Fibroblast of mammary gland (primary cell): ENCODE results near the gene SHROOM1.
"Not testable (repeated sequence)": the region's sequence is repeated elsewhere in the genome, so short reads cannot be mapped to it uniquely, and the experiment has no call there.

ENCODE experiments used
- DNase-seq: peaks from one replicate; pipeline ENCODE4 v3.0.0-alpha.2; 2010; ENCODE audit warnings: low read depth
- H3K4me3 ChIP-seq: 2 replicates; pipeline ENCODE4 v1.5.1; 2011; ENCODE audit warnings: low read depth, mild to moderate bottlenecking, low read length, moderate library complexity; ENCODE audit not compliant: control insufficient read depth
- TF ChIP-seq, protein P1 (sequence below): conservative IDR thresholded peaks from 2 replicates; pipeline ENCODE4 v1.5.1; 2011; ENCODE audit warnings: low read depth, low read length, inconsistent platforms; ENCODE audit not compliant: control insufficient read depth, insufficient read depth

The SHROOM1 gene

DNA sequence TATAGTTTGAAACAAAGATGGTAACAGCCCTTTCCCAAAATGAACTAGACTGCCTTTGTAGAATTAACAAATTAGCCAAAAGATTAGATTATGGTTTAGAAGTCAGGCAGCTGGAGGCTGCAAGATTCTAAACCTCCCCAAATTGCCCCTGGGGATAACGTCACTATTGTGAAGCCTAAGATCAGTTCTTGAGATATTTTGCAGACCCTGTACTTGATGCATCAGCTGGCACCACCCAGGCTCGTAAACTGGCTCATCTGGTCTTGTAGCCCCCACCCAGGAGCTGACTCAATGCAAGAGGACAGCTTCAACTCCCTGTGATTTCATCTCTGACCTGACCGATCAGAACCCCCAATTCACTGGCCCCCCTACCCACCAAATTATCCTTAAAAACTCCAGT, 21.6 kb downstream of the SHROOM1 start:
- TF ChIP-seq, protein P1, sequence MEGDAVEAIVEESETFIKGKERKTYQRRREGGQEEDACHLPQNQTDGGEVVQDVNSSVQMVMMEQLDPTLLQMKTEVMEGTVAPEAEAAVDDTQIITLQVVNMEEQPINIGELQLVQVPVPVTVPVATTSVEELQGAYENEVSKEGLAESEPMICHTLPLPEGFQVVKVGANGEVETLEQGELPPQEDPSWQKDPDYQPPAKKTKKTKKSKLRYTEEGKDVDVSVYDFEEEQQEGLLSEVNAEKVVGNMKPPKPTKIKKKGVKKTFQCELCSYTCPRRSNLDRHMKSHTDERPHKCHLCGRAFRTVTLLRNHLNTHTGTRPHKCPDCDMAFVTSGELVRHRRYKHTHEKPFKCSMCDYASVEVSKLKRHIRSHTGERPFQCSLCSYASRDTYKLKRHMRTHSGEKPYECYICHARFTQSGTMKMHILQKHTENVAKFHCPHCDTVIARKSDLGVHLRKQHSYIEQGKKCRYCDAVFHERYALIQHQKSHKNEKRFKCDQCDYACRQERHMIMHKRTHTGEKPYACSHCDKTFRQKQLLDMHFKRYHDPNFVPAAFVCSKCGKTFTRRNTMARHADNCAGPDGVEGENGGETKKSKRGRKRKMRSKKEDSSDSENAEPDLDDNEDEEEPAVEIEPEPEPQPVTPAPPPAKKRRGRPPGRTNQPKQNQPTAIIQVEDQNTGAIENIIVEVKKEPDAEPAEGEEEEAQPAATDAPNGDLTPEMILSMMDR: no peak
- DNase-seq: no peak

DNA sequence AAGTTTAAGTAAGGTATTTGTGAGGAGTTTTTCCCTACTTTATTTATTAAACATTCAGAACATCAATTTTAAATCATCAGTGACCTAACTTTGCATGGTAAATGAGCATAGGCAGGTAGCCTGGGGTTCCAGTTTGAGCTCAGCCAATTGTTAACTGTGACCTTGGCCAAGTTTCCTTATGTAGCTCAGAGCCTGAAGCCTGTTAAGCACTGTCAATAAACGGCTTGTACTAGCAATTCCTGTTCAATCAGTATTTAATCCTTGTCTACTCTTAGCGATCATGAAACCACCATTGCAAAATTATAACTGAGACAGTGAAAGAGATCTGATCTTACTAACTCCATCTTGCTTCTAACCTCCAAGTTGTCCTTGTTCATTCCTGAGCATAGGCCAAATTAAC, 22.0 kb downstream of the SHROOM1 start:
- TF ChIP-seq, protein P1: no peak
- no peak for DNase-seq
- H3K4me3 ChIP-seq: no peak overlapping the region

More for the DNA sequence above, 21.6 kb downstream of the SHROOM1 start:
- no peak overlapping the region for H3K4me3 ChIP-seq

DNA sequence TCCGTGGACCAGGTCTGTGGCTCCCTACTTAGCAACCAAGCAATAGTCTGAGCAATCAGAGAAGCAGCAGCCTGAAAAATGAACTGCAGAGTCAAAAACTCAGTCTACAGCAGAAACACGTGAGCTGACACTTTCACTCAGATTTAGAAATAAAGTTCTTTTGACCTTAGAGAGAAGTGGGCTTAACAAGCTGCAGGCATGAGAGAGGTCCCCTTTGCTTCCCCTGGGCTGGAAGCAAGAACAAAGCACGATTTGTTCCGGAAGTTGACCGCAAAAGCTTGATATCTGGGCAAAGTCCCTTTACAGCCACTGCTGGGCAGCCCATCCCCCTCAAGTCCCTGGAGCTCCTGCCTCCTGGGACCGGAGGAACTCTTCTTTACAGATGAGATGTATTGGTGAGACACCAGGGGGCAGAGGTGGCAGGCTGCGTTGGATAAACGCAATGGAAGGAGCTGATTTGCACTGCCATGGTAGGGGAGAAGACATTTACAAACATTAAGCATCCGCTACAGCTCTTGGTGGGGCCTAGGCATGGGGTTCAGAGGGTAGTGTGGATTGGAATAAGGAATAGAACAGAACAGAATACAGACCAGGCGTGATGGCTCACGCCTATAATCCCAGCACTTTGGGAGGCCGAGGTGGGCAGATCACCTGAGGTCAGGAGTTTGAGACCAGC, 23.1 kb downstream of the SHROOM1 start:
- no peak for DNase-seq
- no peak overlapping the region for H3K4me3 ChIP-seq
- TF ChIP-seq, protein P1: no peak

DNA sequence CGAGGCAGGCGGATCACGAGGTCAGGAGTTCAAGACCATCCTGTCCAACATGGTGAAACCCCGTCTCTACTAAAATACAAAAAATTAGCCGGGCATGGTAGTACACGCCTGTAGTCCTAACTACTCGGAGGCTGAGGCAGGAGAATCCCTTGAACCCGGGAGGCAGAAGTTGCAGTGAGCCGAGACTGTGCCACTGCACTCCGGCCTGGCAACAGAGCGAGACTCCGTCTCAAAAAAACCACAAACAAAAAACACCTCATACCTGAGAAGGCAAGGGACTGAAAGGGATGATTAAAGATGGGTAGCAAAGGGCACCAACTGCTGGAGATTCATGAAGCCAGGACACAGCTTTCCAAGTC, 23.7 kb downstream of the SHROOM1 start:
- not testable (repeated sequence) for DNase-seq, H3K4me3 ChIP-seq

DNA sequence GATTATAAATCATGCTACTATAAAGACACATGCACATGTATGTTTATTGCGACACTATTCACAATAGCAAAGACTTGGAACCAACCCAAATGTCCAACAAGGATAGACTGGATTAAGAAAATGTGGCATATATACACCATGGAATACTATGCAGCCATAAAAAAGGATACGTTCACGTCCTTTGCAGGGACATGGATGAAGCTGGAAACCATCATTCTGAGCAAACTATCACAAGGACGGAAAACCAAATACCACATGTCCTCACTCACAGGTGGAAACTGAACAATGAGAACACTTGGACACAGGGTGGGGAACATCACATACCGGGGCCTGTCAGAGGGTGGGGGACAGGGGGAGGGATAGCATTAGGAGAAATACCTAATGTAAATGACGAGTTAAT, 24.6 kb downstream of the SHROOM1 start:
- H3K4me3 ChIP-seq, DNase-seq: not testable (repeated sequence)

DNA sequence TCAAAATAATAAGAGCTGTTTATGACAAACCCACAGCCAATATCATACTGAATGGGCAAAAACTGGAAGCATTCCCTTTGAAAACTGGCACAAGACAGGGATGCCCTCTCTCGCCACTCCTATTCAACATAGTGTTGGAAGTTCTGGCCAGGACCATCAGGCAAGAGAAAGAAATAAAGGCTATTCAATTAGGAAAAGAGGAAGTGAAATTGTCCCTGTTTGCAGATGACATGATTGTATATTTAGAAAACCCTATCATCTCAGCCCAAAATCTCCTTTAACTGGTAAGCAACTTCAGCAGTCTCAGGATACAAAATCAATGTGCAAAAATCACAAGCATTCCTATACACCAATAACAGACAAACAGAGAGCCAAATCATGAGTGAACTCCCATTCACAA, 26.2 kb downstream of the SHROOM1 start:
- not testable (repeated sequence) for DNase-seq, H3K4me3 ChIP-seq

DNA sequence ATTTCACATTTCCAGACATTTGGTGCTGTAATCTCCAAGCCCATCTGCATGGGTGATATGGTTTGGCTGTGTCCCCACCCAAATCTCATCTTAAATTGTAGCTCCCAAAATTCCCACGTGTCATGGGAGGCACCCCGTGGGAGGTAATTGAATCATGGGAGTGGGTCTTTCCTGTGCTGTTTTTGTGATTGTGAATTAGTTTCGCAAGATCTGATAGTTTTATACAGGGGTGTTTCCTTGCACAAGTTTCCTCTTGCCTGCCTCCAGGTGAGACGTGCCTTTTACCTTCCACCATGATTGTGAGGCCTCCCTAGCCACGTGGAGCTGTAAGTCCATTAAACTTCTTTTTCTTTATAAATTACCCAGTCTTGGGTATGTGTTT, 27.8 kb downstream of the SHROOM1 start:
- not testable (repeated sequence) for DNase-seq

DNA sequence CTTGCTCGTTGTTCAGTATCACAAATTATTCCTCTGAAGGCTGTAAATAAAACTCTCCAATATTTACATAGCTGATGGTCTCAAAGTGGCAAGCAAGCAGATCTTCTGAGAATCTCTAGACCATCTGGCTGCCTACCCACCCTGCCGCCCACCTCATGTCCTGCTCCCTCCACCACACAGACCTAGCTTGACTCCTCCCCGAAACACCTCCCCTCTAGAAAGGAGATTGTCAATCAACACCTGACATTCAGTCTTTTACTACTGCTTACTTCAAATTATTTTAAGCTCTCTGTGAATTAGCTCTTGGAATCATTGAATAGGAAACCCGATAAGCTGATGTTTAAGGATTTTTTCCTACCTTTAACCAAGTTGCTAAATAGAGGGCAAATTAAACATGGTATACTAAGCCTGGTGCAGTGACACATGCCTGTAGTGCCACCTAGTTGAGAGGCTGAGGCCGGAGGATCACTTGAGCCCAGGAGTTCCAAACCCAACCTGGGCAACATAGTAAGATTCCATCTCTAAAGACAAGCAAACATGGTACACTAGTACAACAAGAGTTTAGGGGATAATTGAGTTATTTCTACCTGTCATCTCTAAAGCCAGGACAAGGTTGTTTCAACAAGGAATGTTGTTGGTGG, 28.3 kb downstream of the SHROOM1 start:
- no peak overlapping the region for H3K4me3 ChIP-seq
- no peak for DNase-seq
- TF ChIP-seq, protein P1: peak; percentile 12

More for the DNA sequence above, 27.8 kb downstream of the SHROOM1 start:
- H3K4me3 ChIP-seq: not testable (repeated sequence)

DNA sequence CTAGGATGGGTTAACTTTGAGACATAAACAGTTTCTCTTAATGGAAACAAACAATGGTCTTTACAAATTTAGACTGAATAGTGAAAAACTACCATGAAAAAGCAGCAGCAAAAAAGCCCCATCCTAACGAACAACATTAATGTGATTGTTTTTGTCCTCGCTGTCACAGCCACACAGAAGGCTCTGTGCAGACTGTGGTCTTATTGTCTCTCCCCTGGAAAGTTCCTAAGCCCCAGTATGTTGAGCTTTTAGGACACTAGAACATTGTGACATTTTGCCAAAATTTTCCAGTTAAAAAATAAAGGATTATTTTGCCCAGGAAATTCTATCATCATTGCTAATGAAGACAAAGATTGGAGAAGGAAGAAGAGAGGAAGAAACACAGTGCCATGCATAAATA, 29.9 kb downstream of the SHROOM1 start:
- DNase-seq: no peak
- TF ChIP-seq, protein P1: no peak
- H3K4me3 ChIP-seq: no peak overlapping the region
